ENCODE results near the gene CAMK2D.

- TF ChIP-seq POLR2A (IDR thresholded peaks at IDR 0.05; ENCODE audit: low read length) (no peak), GATA1 (IDR thresholded peaks at IDR 0.05; ENCODE audit: low read depth, low read length) (no peak)
Measured at GRCh38 chr4:113764720-113765264, 3.3 kb upstream of the CAMK2D start.

Measured in erythroblast (primary cell).